NCI-H82 treated with DMSO at 0.1 percent for 48 hours (cell line): ENCODE results near the gene ILF2.
"Not testable (repeated sequence)": the region's sequence is repeated elsewhere in the genome, so short reads cannot be mapped to it uniquely, and the experiment has no call there.

Experiments used
- DNase-seq: peaks from one replicate; lab custom pipeline; 2025; ENCODE audit not compliant: unreplicated experiment; lab: John Stamatoyannopoulos, UW

Gene ILF2

DNA sequence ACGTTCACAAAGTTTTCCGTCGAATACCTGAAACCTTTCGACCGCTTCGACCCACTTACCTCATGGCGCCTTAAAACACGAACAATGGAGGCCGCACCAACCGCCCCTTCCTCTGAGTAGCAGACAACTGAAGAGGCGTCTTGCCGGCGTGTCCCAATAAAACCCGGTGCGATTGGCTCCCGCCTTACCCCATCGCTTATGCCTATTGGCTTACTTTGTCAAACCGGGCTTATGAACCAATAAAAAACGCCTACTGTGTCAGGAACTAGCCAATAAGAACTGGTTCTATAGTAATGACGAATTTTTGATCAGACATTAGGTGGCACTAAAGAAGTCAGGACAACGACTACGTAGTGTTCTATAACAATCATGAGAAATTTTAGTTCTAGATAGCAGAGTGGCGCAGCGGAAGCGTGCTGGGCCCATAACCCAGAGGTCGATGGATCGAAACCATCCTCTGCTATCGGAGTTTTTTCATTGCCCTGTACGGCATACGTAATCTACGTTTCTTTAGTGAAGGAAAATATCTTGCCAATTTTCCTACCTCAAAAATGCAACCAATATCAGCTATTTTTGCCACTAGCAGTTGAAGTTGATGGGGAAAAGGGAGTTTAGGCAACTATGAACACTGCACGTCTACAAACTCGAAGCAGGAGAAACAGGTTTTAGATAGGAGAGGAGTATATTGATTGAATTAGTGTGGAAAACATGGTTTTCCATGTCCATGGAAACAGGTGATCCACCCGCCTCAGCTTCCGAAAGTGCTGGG lies at the start of gene ILF2:
Gene ILF2 (minus strand): TSS at position 135 of the 769 bp plus-strand sequence. CDS start 71 bp downstream, at position 64.
- DNase-seq, result peak; percentile 100

- no peak for DNase-seq
Observed at GRCh38 chr1:153717330-153717729, 46.5 kb upstream of the ILF2 start.

- DNase-seq, result not testable (repeated sequence)
Observed at GRCh38 chr1:153716211-153716610, 45.4 kb upstream of the ILF2 start.

DNA sequence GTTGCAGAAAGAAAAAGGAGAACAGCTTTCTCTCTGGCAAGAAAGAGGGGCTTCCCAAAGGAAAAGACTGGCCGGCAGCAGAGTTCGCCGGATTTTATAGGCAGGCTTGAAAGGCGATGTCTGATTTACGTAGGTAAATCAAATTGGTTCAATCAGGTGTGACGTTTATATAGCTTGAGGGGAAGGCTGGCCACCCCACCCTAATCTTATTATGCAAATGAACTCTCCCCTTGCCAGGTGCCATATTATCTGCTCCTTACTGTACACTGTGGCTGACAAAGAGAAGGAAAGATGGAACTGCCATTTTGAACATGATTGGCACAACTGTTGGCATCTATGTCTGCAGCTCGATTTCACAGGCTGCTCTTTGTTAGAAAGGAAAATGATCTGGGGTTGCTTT lies 40.2 kb upstream of the ILF2 start:
- peak; percentile 68 for DNase-seq

DNA sequence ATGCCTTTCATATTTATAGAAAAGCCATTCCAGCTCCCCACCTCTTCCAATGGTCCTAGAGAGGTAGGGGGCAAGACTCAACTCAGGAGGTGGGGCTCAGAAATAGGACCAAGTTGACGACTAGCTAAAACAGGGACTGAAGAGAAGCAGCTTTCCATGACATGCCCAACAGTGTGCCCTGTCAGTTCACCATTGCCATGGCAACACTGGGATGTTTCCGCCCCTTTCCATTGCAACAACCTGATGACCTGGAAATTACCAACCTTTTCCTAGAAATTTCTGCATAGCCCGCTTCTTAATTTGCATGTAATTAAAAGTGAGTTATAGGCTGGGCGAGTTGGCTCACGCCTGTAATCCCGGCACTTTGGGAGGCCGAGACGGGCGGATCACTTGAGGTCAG lies 34.7 kb upstream of the ILF2 start:
- DNase-seq, result no peak

DNA sequence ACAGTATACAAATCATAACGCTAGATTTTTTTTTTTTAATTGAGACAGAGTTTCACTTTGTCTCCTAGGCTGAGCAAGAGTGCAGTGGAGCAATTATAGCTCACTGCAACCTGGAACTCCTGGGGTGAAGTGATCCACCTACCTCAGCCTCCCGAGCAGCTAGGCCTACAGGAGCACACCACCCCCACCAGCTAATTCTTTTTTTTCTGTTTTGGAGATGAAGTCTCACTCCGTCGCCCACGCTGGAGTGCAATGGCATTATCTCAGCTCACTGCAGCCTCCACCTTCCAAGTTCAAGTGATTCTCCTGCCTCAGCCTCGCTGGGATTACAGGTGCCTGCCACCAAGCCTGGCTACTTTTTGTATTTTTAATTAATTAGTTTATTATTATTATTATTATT lies 29.0 kb upstream of the ILF2 start:
- DNase-seq, result no peak

DNA sequence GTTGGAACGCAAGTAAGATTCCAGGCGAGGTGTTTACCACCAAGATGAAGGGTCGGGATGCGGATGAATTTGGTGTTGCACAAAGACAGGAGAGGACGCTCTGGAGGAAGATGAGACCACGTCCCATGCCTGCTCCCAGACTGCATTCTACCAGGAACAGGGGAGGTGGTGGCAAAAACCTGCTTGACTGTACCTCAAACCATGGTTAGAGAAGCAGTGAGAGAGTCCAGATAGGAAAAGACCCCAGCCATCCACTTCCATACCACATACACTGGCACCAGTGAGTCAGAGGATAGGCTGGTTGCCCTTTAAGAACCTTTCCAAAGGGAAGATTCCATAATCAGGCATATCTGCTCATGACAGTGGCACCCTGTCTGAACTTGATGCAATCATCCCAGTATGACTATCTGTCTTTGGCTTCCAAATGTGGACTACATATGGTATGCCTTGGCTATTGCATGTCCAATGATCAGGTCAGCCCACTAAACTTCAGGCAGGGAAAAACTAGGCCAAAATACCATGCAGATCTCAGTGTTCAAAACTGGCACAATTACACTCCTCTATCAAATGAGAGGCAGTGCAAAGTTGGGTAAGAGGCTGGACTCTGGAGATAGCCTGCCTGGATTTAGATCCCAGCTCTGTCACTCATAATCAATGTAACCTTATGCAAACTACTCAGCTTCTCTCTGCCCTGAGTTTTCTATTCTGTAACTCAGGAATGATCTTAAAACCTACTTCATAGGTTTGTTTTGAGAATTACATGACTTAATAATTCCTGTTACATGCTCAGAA lies 28.3 kb upstream of the ILF2 start:
- no peak for DNase-seq

GRCh38 chr1:153698020-153698922 lies 27.5 kb upstream of the ILF2 start:
- no peak for DNase-seq

DNA sequence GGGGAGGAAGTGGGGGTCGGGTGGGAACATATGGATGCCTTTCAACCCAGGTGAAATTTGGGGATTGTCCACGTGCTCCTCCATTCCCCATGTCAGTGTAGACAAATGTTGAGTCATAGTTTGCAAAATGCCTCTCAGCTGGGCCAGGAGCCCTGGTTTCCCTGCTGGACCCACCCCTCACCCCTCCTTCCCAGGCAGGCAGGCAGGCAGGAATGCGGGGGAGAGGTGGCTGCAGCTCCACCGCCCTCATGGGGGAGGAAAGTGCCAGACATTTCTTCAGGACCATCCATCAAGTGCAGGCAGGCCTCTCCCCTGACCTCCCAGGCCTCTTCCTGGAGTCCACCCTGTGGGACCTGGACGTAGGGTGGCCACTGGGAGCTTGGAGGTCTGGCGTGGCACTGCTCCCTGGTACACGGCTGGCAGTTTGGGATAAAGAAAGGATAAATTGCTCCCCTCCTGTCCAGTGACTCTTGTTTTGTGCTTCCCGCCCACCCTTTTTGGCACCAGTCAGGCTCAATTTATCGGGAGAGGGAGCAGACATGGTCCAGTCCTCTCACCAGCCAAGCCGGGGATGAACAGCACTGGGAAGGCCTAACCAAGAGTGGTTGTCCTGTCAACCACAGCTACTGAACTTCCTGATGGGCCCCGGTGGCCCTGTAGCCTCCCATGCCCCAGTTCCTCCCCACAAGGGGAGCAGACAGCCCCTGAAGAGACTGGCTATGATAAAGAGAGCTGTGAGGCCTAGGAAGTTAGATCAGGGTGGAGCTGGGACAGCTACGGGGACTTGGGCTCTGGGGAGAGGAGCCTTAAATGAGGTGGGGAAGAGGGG lies 26.6 kb upstream of the ILF2 start:
- no peak for DNase-seq

DNA sequence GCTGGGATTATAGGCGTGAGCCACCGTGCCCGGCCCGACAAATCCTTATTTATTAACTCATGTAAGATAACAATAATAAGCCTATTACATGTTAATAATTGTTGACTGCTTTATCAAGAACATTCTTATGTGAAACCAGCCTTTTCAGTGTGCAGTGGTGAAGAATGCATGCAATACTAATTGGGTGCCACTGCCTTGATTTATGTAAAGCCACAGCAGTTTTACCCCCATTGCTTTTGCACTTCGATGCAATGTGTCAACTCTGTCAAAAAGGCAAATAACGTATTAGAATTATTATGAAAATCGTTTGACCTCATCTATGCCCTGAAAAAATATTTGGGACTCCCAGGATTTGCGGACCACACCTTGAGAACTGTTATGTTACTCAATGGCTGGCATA lies 25.9 kb upstream of the ILF2 start:
- no peak for DNase-seq

DNA sequence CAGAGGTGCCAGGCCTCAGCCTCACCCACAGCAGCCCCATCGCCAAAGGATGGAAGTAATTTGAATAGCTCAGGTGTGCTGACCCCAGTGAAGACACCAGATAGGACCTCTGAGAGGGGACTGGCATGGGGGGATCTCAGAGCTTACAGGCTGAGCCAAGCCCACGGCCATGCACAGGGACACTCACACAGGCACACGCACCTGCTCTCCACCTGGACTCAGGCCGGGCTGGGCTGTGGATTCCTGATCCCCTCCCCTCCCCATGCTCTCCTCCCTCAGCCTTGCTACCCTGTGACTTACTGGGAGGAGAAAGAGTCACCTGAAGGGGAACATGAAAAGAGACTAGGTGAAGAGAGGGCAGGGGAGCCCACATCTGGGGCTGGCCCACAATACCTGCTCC lies 22.7 kb upstream of the ILF2 start:
- DNase-seq, result no peak

- DNase-seq, result no peak
Observed at GRCh38 chr1:153688736-153689328, 18.0 kb upstream of the ILF2 start.

DNA sequence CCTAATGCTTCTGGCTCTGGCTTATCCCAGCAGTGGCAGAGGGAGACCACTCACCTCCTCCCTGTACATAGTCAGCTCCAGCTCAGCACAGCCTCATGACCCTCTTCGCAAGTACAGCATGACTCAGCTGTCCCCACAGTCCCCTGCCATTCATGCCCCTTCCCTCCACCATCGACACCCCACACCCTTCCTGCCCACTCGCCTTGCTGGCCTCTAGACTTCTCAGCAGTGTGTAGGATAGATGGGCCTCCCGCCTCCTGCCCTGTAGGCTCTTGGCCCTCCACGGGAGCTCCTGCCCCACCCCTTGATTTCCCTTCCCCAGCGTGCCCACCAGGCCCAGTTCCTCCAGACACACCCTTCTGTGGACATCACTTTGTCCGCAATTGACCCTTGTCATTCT lies 17.5 kb upstream of the ILF2 start:
- no peak for DNase-seq

DNA sequence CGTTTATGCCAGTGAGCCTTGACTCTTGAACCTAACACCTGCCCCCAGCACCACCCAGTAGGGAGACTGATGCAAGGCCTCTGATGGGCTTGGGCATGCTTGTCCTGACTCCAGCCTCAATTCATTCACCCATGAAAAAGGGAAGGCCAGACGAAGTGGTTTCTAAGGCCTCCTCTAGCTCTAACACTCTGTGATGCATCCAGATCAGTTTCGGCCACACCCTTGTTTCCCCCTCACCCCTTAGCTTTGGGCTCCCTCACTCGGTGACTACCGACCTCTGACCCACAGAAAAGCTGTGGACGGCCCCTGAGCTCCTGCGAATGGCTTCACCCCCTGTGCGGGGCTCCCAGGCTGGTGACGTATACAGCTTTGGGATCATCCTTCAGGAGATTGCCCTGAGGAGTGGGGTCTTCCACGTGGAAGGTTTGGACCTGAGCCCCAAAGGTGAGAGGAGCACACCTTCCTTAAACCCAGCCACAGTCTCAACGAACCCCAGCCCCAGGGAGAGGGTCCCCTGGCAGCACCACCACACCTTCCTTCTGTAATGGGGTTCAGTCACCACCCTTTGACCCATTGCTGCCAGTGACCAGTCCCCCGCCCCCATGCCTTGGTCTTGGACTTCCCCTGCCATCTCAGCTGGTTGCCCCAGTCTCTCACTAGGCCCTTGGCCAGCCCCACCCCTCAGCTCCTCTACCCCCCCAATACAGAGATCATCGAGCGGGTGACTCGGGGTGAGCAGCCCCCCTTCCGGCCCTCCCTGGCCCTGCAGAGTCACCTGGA lies 16.7 kb upstream of the ILF2 start:
- DNase-seq, result no peak

- DNase-seq, result no peak
Observed at GRCh38 chr1:153685544-153686340, 14.9 kb upstream of the ILF2 start.

- DNase-seq, result no peak
Observed at GRCh38 chr1:153684892-153685291, 14.1 kb upstream of the ILF2 start.

DNA sequence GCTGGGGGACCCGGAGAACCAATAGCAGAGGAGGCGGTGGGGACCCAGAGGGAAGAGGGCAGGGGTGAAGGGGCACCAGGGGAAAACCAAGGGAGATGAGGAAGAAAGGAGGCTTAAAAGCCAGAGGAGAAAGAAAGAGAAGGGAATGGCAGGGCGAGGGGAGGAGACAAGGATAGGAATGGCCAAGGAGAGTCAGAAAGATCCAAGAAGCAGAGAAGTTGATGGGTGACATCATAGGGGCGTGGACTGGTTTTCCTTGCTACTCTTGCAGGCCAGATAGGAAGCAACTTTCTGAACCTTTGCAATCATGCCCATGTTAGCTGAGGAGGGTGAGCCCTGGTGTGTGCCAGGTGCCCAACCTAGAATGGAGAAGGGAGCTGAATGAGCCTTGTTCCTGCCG lies 13.1 kb upstream of the ILF2 start:
- DNase-seq, result no peak

- no peak for DNase-seq
Observed at GRCh38 chr1:153682730-153683129, 11.9 kb upstream of the ILF2 start.

DNA sequence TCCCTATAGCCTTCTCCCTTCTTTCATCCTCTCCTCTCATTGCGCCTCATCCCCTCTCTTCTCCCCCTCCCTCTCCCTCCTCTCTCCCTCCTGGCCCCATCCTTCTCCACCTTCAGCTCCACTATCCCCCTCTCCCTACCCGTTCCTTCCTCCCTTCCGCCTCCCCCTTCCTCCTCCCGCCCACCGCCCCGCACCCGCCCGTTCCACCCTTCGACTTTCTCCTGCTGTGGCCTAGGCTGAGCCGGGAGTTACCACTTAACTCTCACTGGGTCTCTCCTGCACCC lies 9.3 kb upstream of the ILF2 start:
- DNase-seq, result no peak
